Raji (cell line): ENCODE results near the gene DBF4.

Experiments used
- POLR2A ChIP-seq: IDR thresholded peaks from 2 replicates; pipeline ENCODE4 v1.6.1; 2011; ENCODE audit warnings: low read depth, low read length, control low read depth; ENCODE audit not compliant: insufficient read depth

DBF4 gene

DNA sequence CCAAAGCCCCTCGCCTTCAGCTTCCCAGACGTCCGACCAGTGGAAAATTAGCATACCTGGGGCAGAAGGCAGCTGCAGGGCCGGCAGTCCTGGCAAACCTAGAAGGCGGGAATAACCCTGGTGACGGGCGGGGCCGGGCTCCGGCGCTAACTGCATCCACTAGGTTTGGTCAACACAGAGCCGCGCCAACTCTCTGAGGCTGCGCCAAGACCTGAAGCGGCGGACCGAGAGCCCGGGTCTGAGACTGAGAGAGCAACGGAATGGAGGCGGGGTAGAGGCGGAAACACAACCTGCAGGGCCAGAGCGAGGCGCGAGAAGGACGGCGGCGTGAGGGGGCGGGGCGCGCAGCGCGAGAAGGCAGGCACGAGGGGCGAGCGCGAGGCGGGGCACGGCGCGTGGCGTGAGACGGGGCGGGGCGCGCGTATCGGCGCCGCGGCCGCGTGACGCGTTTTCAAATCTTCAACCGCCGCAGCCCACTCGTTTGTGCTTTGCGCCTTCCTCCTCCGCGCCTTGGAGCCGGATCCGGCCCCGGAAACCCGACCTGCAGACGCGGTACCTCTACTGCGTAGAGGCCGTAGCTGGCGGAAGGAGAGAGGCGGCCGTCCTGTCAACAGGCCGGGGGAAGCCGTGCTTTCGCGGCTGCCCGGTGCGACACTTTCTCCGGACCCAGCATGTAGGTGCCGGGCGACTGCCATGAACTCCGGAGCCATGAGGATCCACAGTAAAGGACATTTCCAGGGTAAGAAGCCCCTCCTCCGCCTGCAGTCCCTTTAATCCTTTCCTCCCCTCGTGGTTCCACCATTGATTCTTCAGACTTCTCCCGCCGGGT lies at the start of gene DBF4, which contains the start of gene SLC25A40:
TSS of gene DBF4 (plus strand) at position 454 of the 829 bp plus-strand sequence. CDS start at position 694, 240 bp downstream.
TSS of gene SLC25A40 (minus strand) at position 321 of the 829 bp plus-strand sequence. CDS start 17,633 bp downstream, outside the sequence.
- TF ChIP-seq POLR2A = peak; percentile 95

DNA sequence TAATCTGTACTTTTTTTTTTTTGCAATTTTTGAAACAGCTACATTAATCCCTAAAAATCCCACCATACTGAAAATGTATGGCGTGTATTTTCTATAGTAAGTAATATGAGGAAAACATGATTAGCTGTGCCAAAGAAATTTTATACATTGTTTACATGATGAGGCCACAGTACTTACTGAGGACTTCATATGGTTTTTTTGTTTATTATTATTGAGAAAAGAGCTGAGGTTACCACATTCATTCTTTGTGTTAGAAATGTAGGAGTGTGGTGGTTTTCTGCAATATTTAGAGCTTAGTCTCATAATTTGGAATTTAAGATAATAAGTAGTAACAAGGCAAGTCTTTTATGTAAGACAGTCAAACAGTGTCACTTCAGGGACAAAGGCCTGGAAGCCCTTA lies 45.2 kb upstream of the DBF4 start:
- no peak for TF ChIP-seq POLR2A

GRCh38 chr7:87833130-87833529 lies 43.2 kb upstream of the DBF4 start:
- TF ChIP-seq POLR2A = no peak

GRCh38 chr7:87837597-87837996 lies 38.7 kb upstream of the DBF4 start:
- TF ChIP-seq POLR2A = no peak

DNA sequence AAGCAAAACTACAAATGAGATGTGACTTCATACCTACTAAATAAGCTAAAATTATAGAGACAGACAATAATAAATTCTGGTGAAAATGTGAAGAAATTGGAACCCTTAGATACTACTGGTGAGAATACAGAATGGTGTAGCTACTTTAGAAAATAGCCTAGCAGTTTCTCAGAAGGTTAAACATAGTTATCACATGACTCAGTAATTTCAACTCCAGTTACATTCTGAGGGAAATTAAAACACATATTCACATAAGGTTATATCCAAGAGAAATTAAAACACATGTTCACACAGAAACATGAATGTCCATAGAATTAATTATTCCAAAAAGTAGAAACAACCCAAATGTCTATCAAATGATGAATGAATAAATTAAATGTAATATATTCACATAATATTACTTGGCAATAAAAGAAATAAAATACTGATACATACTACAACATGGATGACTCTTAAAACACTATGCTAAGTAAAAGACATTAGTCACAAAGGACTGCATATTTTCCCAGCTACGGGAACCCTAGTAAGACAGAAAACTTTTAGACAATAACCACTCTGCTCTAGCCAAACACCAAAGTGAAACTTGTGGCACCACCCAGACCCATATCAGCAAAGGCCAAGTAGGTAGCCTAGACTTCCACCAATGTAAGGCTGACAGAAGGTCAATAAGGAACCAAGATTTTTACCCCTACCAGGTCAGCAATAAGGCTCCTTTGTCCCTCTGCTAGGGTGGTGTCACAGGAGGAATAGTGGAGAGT lies 25.3 kb upstream of the DBF4 start:
- TF ChIP-seq POLR2A = no peak

GRCh38 chr7:87852306-87852705 lies 24.0 kb upstream of the DBF4 start:
- TF ChIP-seq POLR2A = no peak

GRCh38 chr7:87853237-87853864 lies 22.9 kb upstream of the DBF4 start:
- no peak for TF ChIP-seq POLR2A

GRCh38 chr7:87858417-87859100 lies 17.7 kb upstream of the DBF4 start:
- TF ChIP-seq POLR2A = no peak

- no peak for TF ChIP-seq POLR2A
Observed at GRCh38 chr7:87866089-87866488, 10.2 kb upstream of the DBF4 start.

DNA sequence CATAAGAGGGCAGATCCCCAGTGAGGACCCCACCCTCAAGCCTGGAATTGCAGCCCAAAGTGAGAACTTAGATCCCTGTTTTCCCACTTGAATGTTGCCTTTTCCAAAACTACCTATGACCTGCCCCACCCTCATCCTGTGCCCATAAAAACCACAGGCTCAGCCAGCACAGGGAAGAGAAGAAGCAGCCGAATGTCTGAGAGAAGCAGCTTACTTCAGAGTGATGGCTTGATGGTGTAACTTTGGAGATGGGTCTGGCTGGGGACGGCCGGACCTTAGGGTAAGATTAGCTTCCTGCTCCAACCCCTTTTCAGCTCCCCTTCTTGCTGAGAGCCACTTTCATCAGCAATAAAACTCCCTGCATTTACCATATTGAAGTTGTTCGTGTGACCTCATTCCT lies 5.8 kb upstream of the DBF4 start:
- no peak for TF ChIP-seq POLR2A

GRCh38 chr7:87872346-87872745 lies 3.9 kb upstream of the DBF4 start:
- TF ChIP-seq POLR2A = no peak

DNA sequence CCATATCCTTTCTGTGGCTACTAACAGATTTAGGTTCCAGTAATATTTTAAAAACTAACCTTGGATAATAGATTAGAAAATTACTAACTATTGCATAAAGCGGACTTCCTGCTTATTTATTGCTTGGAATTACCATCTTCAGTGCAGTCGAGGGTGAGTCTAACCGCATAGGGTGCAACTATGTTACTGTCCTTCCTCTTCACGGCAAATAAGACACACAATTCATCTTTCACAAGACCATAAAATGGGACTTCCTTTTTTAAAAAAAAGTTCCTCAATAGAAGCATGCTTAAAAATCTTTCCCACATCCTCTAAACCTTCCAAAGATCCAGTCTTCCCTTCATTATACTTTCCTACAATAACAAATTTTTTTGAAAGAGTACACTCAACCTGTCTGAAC lies 2.2 kb upstream of the DBF4 start:
- TF ChIP-seq POLR2A = no peak

DNA sequence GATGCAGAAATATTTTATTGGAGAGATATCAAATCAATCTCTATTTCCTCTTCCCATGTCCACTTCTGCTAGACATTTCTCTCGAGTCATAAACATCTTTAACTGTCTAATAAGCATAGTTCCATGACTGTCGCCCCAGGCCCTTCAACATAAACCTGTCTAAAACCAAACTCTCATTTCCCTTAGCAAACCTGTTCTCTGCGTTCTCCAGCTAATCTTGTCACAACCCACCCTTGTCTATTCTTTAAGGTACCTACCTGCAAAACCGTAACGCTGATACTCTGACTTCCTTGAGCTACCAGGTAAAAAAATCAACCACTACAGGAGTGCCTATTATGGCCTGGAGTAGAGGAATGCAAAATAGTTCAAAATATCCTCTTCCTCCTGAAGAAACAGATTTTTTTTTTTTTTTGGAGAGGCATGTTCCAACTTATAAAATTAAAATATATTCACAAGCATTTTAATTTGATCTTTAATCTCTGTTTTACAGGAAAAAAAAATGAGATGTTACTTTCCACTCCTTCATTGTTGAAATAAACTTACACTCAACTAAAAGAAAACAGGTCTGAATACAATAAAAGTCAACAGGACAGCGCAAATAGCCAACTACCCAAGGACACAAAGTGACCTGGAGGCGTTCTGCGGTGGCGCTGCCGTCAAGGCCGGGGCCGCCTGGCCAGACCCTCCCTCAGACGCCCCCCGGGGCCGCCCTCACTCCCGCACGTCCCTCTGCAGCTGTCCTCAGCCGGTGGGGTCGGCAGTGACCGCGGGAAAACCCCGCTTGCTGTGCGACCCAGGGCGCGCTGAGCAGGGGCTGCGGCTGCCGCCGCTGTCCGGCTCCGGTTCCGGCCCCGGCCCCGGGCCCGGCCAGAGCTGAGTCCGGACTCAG lies 898 bp upstream of the DBF4 start:
- TF ChIP-seq POLR2A = no peak

DNA sequence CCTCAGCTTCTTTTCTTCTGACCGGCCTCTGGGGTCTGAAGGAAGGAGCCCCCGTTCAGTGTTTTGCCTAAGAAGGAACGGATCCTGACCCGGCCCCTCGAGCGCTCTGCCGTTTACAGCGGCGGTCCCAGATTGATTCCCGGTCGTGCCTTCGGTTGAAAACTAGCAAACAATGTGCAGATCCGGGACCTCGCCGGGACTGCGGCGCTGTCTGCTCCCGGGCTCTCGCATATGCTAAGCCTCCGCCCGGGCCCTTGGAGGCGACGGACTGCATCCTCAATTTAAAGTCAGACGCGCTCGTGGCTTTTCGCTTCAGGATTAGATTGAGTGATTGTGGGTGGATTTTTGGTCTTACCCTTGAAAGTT lies 559 bp downstream of the DBF4 start:
- no peak for TF ChIP-seq POLR2A
